H9 (cell line): ENCODE results near the gene LAMA5. TPM values are rescaled to one million over a fixed set of nuclear protein-coding genes. Genes with fewer than 3 reads are reported as not detected.

Source experiments
- DNase-seq: peaks from one replicate; pipeline ENCODE4 v3.0.0-alpha.2; 2017
- H2AFZ ChIP-seq: one replicate; pipeline ENCODE4 v1.6.1; 2013; ENCODE audit warnings: mild to moderate bottlenecking, low read length, control low read depth, moderate library complexity
- H2AK5ac ChIP-seq: 2 replicates; pipeline ENCODE4 v1.6.1; 2013; ENCODE audit warnings: low read length, control low read depth, mixed read lengths; ENCODE audit not compliant: insufficient read length
- H2BK120ac ChIP-seq: one replicate; pipeline ENCODE4 v1.6.1; 2013; ENCODE audit warnings: low read depth, mild to moderate bottlenecking, low read length, control low read depth, inconsistent platforms; ENCODE audit not compliant: poor library complexity, severe bottlenecking
- H2BK12ac ChIP-seq: 2 replicates; pipeline ENCODE4 v1.6.1; 2013; ENCODE audit warnings: low read length, control low read depth, mixed read lengths, low read depth; ENCODE audit not compliant: insufficient read length
- H2BK15ac ChIP-seq: 2 replicates; pipeline ENCODE4 v1.6.1; 2013; ENCODE audit warnings: low read depth, low read length, control low read depth
- H2BK20ac ChIP-seq: one replicate; pipeline ENCODE4 v1.6.1; 2013; ENCODE audit warnings: low read depth, mild to moderate bottlenecking, low read length, control low read depth, inconsistent platforms; ENCODE audit not compliant: poor library complexity, severe bottlenecking
- H2BK5ac ChIP-seq: 2 replicates; pipeline ENCODE4 v1.6.1; 2013; ENCODE audit warnings: low read length, control low read depth, mixed read lengths; ENCODE audit not compliant: insufficient read length
- H3K14ac ChIP-seq: 2 replicates; pipeline ENCODE4 v1.6.1; 2013; ENCODE audit warnings: low read length, control low read depth; ENCODE audit not compliant: insufficient read depth
- H3K18ac ChIP-seq: 2 replicates; pipeline ENCODE4 v1.6.1; 2013; ENCODE audit warnings: low read depth, mild to moderate bottlenecking, mixed read lengths, low read length, control low read depth; ENCODE audit not compliant: insufficient read length
- H3K23ac ChIP-seq: 2 replicates; pipeline ENCODE4 v1.6.1; 2013; ENCODE audit warnings: low read length, control low read depth, mixed read lengths, low read depth; ENCODE audit not compliant: insufficient read length
- H3K23me2 ChIP-seq: 2 replicates; pipeline ENCODE4 v1.6.1; 2013; ENCODE audit warnings: low read depth, mild to moderate bottlenecking, mixed read lengths, low read length, control low read depth; ENCODE audit not compliant: insufficient read length, poor library complexity, severe bottlenecking
- H3K27ac ChIP-seq: 2 replicates; pipeline ENCODE4 v1.5.1; 2013; ENCODE audit warnings: low read length, control low read depth, mixed read lengths, low read depth; ENCODE audit not compliant: insufficient read length
- H3K27me3 ChIP-seq: 2 replicates; pipeline ENCODE4 v1.6.1; 2013; ENCODE audit warnings: low read length, control low read depth, inconsistent platforms; ENCODE audit not compliant: insufficient read depth
- H3K4ac ChIP-seq: 2 replicates; pipeline ENCODE4 v1.6.1; 2013; ENCODE audit warnings: low read depth, mild to moderate bottlenecking, control low read depth, inconsistent platforms, low read length, moderate library complexity
- H3K4me1 ChIP-seq: 2 replicates; pipeline ENCODE4 v1.6.1; 2013; ENCODE audit warnings: low read length, control low read depth, inconsistent platforms; ENCODE audit not compliant: insufficient read depth
- H3K4me2 ChIP-seq: 2 replicates; pipeline ENCODE4 v1.6.1; 2013; ENCODE audit warnings: low read length, control low read depth, mixed read lengths; ENCODE audit not compliant: insufficient read length, insufficient read depth
- H3K56ac ChIP-seq: 2 replicates; pipeline ENCODE4 v1.6.1; 2013; ENCODE audit warnings: low read depth, mild to moderate bottlenecking, mixed read lengths, low read length, control low read depth; ENCODE audit not compliant: insufficient read length
- H3K79me1 ChIP-seq: 2 replicates; pipeline ENCODE4 v1.6.1; 2013; ENCODE audit warnings: low read depth, mild to moderate bottlenecking, moderate library complexity, low read length, control low read depth, inconsistent platforms; ENCODE audit not compliant: insufficient read depth, poor library complexity, severe bottlenecking
- H3K79me2 ChIP-seq: 2 replicates; pipeline ENCODE4 v1.6.1; 2013; ENCODE audit warnings: low read length, control low read depth, inconsistent platforms; ENCODE audit not compliant: insufficient read depth
- H3K9ac ChIP-seq: 2 replicates; pipeline ENCODE4 v1.6.1; 2013; ENCODE audit warnings: low read length, control low read depth, mixed read lengths; ENCODE audit not compliant: insufficient read length; ENCODE audit errors: extremely low read depth
- H3K9me3 ChIP-seq: one replicate; pipeline ENCODE4 v1.6.1; 2013; ENCODE audit warnings: low read depth, low read length, inconsistent platforms; ENCODE audit not compliant: control insufficient read depth
- H3T11ph ChIP-seq: one replicate; pipeline ENCODE4 v1.6.1; 2013; ENCODE audit warnings: mild to moderate bottlenecking, low read length, control low read depth, inconsistent platforms
- H4K20me1 ChIP-seq: one replicate; pipeline ENCODE4 v1.6.1; 2013; ENCODE audit not compliant: control insufficient read depth, insufficient read length, insufficient read depth
- H4K5ac ChIP-seq: 2 replicates; pipeline ENCODE4 v1.6.1; 2013; ENCODE audit warnings: low read depth, mild to moderate bottlenecking, mixed read lengths, low read length, control low read depth; ENCODE audit not compliant: insufficient read length
- H4K8ac ChIP-seq: replicated peaks from 2 replicates; pipeline ENCODE4 v1.6.1; 2013; ENCODE audit warnings: low read length, control low read depth, mixed read lengths, low read depth; ENCODE audit not compliant: insufficient read length
- H4K91ac ChIP-seq: 2 replicates; pipeline ENCODE4 v1.6.1; 2013; ENCODE audit warnings: low read depth, mild to moderate bottlenecking, moderate library complexity, mixed read lengths, low read length, control low read depth; ENCODE audit not compliant: insufficient read length
- H3K27ac Mint-ChIP-seq, 3 experiments: 2 replicates in 2 of 3; 3 replicates in 1 of 3; pipeline ENCODE4 v1.8.0; 2020 to 2021; ENCODE audit warnings: mixed read lengths in 3 of 3, mild to moderate bottlenecking in 1 of 3, moderate library complexity in 1 of 3
- H3K27me3 Mint-ChIP-seq: 2 replicates; pipeline ENCODE4 v1.8.0; 2021; ENCODE audit warnings: low read depth, mild to moderate bottlenecking, moderate library complexity, mixed read lengths
- H3K36me3 Mint-ChIP-seq, 3 experiments: 2 replicates in 2 of 3; 3 replicates in 1 of 3; pipeline ENCODE4 v1.8.0; 2020 to 2021; ENCODE audit warnings: low read depth in 3 of 3, mixed read lengths in 3 of 3; ENCODE audit not compliant: insufficient read depth in 1 of 3
- H3K4me1 Mint-ChIP-seq, 2 experiments: 2 replicates each; pipeline ENCODE4 v1.8.0; 2020; ENCODE audit warnings: mixed read lengths in 2 of 2
- H3K4me3 Mint-ChIP-seq, 2 experiments: 2 replicates in 1 of 2; 3 replicates in 1 of 2; pipeline ENCODE4 v1.8.0; 2020 to 2021; ENCODE audit warnings: mild to moderate bottlenecking in 2 of 2, mixed read lengths in 2 of 2, moderate library complexity in 1 of 2
- H3K9me3 Mint-ChIP-seq, 2 experiments: 2 replicates in 1 of 2; 3 replicates in 1 of 2; pipeline ENCODE4 v1.8.0; 2020; ENCODE audit warnings: mild to moderate bottlenecking in 2 of 2, mixed read lengths in 2 of 2, moderate library complexity in 1 of 2
- CTCF ChIP-seq: fragments of 200-600 bp; sonication (generic); conservative IDR thresholded peaks from 3 replicates; pipeline ENCODE4 v1.8.0; 2021; ENCODE audit warnings: antibody characterized with exemption, mild to moderate bottlenecking
- WGBS: extraction: QIAGEN DNeasy Blood & Tissue Kit; methylation state at CpG from one replicate; pipeline ENCODE4 v1.1.7; 2013; ENCODE audit warnings: missing lambda C conversion rate, low lambda C conversion rate, mixed read lengths; ENCODE audit not compliant: insufficient read length; ENCODE audit errors: extremely low coverage; 5-methylcytosine and 5-hydroxymethylcytosine counted together
- total RNA-seq: library from RNA; stranded (reverse); gene quantifications from 2 replicates; pipeline ENCODE4 v1.2.1, GENCODE V29; 2021

Gene LAMA5
- total RNA-seq, 1 experiment from 2014 or later = 200 TPM

DNA sequence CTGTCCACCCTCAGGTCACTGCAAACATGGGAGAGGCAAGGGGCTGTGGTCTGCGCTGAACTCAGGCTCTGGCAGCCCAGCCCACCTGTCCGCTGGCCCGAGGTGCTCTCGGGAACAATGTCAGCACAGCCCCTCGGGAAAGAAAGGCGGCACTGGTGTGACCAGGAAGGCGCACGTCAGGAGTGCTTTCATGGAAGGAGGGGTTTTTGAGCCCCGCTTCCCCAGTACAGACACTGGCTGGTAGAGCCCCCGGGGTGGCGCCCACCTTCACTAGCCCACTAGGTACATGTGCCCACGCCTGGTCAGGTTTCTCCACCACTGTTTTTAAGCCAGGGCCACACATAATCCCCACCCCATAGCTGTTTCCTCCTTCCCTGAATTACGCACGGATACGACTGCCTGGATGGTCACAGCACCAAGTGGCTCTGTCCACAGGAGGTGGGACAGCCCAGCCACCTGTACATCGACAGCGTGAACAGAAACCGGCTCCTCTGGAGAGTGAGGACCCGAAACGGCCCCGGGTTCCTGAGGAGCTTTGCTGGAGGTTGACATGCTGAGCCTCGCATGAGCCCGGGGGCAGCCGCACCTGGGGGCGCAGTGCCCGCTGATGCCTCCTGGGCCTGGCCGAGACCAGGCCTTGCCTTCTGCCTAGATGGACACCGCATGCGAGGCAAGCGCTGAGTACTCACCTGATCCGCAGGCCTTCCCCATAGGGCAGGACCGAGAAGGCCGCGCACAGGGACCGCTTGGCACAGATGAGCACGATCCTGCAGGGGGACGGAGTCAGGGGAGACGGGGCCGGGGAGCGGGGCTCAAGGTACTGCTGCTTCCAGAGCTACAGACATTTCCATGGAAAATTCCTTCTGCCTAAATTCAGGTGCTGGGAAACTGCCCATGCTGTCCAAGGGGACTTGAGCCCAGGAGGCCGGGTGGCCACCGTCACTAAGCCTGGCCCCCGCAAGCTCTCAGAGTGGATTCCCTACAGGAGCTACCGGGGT lies 27.4 kb upstream of the LAMA5 start:
- H3K36me3 Mint-ChIP-seq = peaks cover 12 to 24% (median 12%) of the 10 kb centered on the region in 3 experiments; a peak in 6 of 7 replicates
- Histone ChIP-seq H3T11ph (no peak overlapping the region), H3K27ac (no peak overlapping the region), H3K4me2 (no peak overlapping the region), H3K79me2 (no peaks in the 10 kb centered on the region), H4K91ac (no peak overlapping the region), H3K23ac (no peak overlapping the region), H3K14ac (no peak overlapping the region), H3K27me3 (no peaks in the 10 kb centered on the region), H2BK120ac (no peak overlapping the region), H3K9ac (no peak overlapping the region), H4K20me1 (peaks cover 8% of the 10 kb centered on the region), H2BK15ac (no peak overlapping the region), H2BK5ac (no peak overlapping the region), H2BK12ac (no peak overlapping the region), H2AFZ (no peak overlapping the region), H3K23me2 (peaks cover 2% of the 10 kb centered on the region), H3K18ac (no peak overlapping the region), H3K4me1 (no peaks in the 10 kb centered on the region), H2AK5ac (no peak overlapping the region), H2BK20ac (no peak overlapping the region), H3K56ac (no peak overlapping the region), H4K5ac (no peak overlapping the region), H3K79me1 (no peaks in the 10 kb centered on the region), H4K8ac (no peak overlapping the region), H3K4ac (no peak overlapping the region), H3K9me3 (no peaks in the 10 kb centered on the region)
- TF ChIP-seq CTCF = no peak
- peaks cover 3 to 6% of the 10 kb centered on the region in 2 experiments; a peak in 3 of 5 replicates for H3K9me3 Mint-ChIP-seq
- no peak overlapping the region; a peak in 1 of 5 replicates for H3K4me3 Mint-ChIP-seq
- peaks cover 2% of the 10 kb centered on the region; the same call in 1 of the 2 replicates for H3K27me3 Mint-ChIP-seq
- no peaks in the 10 kb centered on the region for H3K4me1 Mint-ChIP-seq
- DNase-seq = no peak
- no CpG with 5 or more reads among the region's 44 CpGs for WGBS
- no peak overlapping the region for H3K27ac Mint-ChIP-seq
